Endothelial cell of umbilical vein (primary cell): ENCODE results near the gene GRIN2D. TPM values are rescaled to one million over a fixed set of nuclear protein-coding genes. Genes with fewer than 3 reads are reported as not detected.

Source experiments
- BruUV-seq: library from RNA; stranded (reverse); fragments of 400-500 nt; replicated peaks from 2 replicates; lab custom pipeline; 2021; lab: Mats Ljungman, UMichigan
- CTCF ChIA-PET: fragments of 300-600, 350-600 bp; sonication (Branson Sonifier 250); formaldehyde crosslinking; loops from one replicate; lab custom pipeline; 2021; ENCODE audit warnings: antibody characterized with exemption, inconsistent platforms; lab: Charles Lee
- POLR2A ChIA-PET: fragments of 300-600, 350-600 bp; sonication (Branson Sonifier 250); formaldehyde crosslinking; loops from one replicate; lab custom pipeline; 2021; ENCODE audit warnings: antibody characterized with exemption, inconsistent platforms; lab: Charles Lee
- DNase-seq: peaks from one replicate; pipeline ENCODE4 v3.0.0-alpha.2; 2011; ENCODE audit warnings: low read depth, low spot score
- FAIRE-seq: peaks from 2 replicates; lab custom pipeline; 2011; peaks lifted over from hg19 to GRCh38; lab: Jason Lieb, UNC
- H2AFZ ChIP-seq: 2 replicates; pipeline ENCODE4 v1.6.0; 2012; ENCODE audit warnings: low read depth, low read length, control low read depth, inconsistent platforms
- H3K27ac ChIP-seq: 2 replicates; pipeline ENCODE4 v1.5.1; 2011; ENCODE audit warnings: low read depth, mild to moderate bottlenecking, control low read depth, low read length, moderate library complexity; ENCODE audit not compliant: insufficient read depth
- H3K27me3 ChIP-seq, 2 experiments: 2 replicates each; pipeline versions ENCODE4 v1.6.0 to v1.6.1; 2011; ENCODE audit warnings: low read length in 2 of 2, mixed read lengths in 1 of 2; ENCODE audit not compliant: control insufficient read depth in 2 of 2, insufficient read depth in 2 of 2
- H3K36me3 ChIP-seq, 2 experiments: 2 replicates in 1 of 2; 3 replicates in 1 of 2; pipeline ENCODE4 v1.5.1; 2011; ENCODE audit warnings: low read length in 2 of 2, mild to moderate bottlenecking in 1 of 2, moderate library complexity in 1 of 2; ENCODE audit not compliant: control insufficient read depth in 2 of 2, insufficient read depth in 2 of 2; ENCODE audit errors: extremely low read depth in 1 of 2
- H3K4me1 ChIP-seq: 3 replicates; pipeline ENCODE4 v1.5.1; 2011; ENCODE audit warnings: mild to moderate bottlenecking, low read length; ENCODE audit not compliant: control insufficient read depth, insufficient read depth; ENCODE audit errors: extremely low read depth
- H3K4me2 ChIP-seq: 2 replicates; pipeline ENCODE4 v1.6.1; 2011; ENCODE audit warnings: low read length, control low read depth, mixed read lengths; ENCODE audit not compliant: insufficient read depth
- H3K4me3 ChIP-seq, 3 experiments: fragments of 200-600 bp in 1 of 3; sonication (generic), shearing (Covaris generic) in 1 of 3; replicated peaks in 1 of 3; 2 replicates each; pipeline ENCODE4 v1.5.1; 2011 to 2016; ENCODE audit warnings: control low read depth in 3 of 3, low read length in 3 of 3, mild to moderate bottlenecking in 2 of 3, inconsistent platforms in 1 of 3, low read depth in 1 of 3, moderate library complexity in 1 of 3; ENCODE audit not compliant: insufficient read depth in 1 of 3
- H3K79me2 ChIP-seq: 2 replicates; pipeline ENCODE4 v1.6.0; 2012; ENCODE audit warnings: low read length, inconsistent platforms; ENCODE audit not compliant: control insufficient read depth, insufficient read depth
- H3K9ac ChIP-seq: replicated peaks from 2 replicates; pipeline ENCODE3; 2011; ENCODE audit warnings: low read length, control low read depth; ENCODE audit not compliant: insufficient read depth; ENCODE audit errors: extremely low read depth
- H3K9me1 ChIP-seq: replicated peaks from 3 replicates; pipeline ENCODE4 v1.6.0; 2011; ENCODE audit warnings: mild to moderate bottlenecking, low read length; ENCODE audit not compliant: control insufficient read depth, insufficient read depth; ENCODE audit errors: extremely low read depth
- H3K9me3 ChIP-seq: replicated peaks from 2 replicates; pipeline ENCODE4 v1.5.1; 2012; ENCODE audit warnings: low read length, inconsistent platforms; ENCODE audit not compliant: control insufficient read depth, insufficient read depth
- H4K20me1 ChIP-seq: replicated peaks from 2 replicates; pipeline ENCODE3; 2011; ENCODE audit warnings: mild to moderate bottlenecking, low read length; ENCODE audit not compliant: control insufficient read depth, insufficient read depth; ENCODE audit errors: extremely low read depth
- FOS ChIP-seq: IDR thresholded peaks from 2 replicates; pipeline ENCODE4 v1.6.1; 2011; ENCODE audit warnings: mild to moderate bottlenecking, low read length, moderate library complexity, borderline replicate concordance; ENCODE audit not compliant: insufficient read depth
- JUN ChIP-seq: IDR thresholded peaks from 2 replicates; pipeline ENCODE4 v1.6.1; 2011; ENCODE audit warnings: borderline replicate concordance, low read depth; ENCODE audit not compliant: insufficient read length, insufficient read depth
- POLR2A ChIP-seq: IDR thresholded peaks from 2 replicates; pipeline ENCODE4 v1.6.1; 2012; ENCODE audit warnings: low read depth, mild to moderate bottlenecking, control low read depth, low read length
- dilution Hi-C: fragments of 300-500 bp; cut with MboI; formaldehyde crosslinking; loops from one replicate; pipeline ENCODE4 v1.15.0; 2019; ENCODE audit warnings: low sequenced_read_pairs; ENCODE audit not compliant: extremely low pct_ligation_motif_present
- intact Hi-C: fragments of 100-400 bp; cut with micrococcal nuclease; formaldehyde crosslinking; loops from one replicate; pipeline ENCODE4 v1.10.0; 2022
- polyA plus RNA-seq, 4 experiments: library from polyadenylated mRNA; depleted of rRNA in 3 of 4; stranded (reverse) in 3 of 4; unstranded in 1 of 4; fragments of >200 nt; gene quantifications; 2 replicates each; pipeline versions ENCODE4 v1.2.1 to v1.2.3, GENCODE V29; 2011 to 2012; ENCODE audit warnings: missing spikeins in 1 of 4
- total RNA-seq: library from RNA; stranded (reverse); gene quantifications from 2 replicates; pipeline ENCODE4 v1.2.3, GENCODE V29; 2021
- TF ChIP-seq, protein P1 (sequence below): IDR thresholded peaks from 2 replicates; pipeline ENCODE4 v1.6.1; 2011; ENCODE audit not compliant: insufficient read depth, insufficient read length

The GRIN2D gene
- total and polyA plus RNA-seq, 2 donors (not counting 3 experiments of a cell fraction or from before 2014, with no cell fraction given), result 0.59 to 2.1 TPM

- no TSS peak for BruUV-seq
- Histone ChIP-seq H3K79me2 (no peaks in the 10 kb centered on the region), H3K4me3 (peak within 1 kb of the TSS; percentile 11 to 53 (median 35)), H2AFZ (peak within 1 kb of the TSS; percentile 73), H3K27ac (peak within 1 kb of the TSS; percentile 40), H3K27me3 (no peaks in the 10 kb centered on the region), H3K9me1 (no peaks in the 10 kb centered on the region), H3K9ac (peak within 1 kb of the TSS; percentile 68), H3K9me3 (no peaks in the 10 kb centered on the region), H3K4me1 (peaks cover 8% of the 10 kb centered on the region), H3K4me2 (peak within 1 kb of the TSS; percentile 73), H3K36me3 (no peaks in the 10 kb centered on the region), H4K20me1 (no peaks in the 10 kb centered on the region)
- TF ChIP-seq, protein P1, sequence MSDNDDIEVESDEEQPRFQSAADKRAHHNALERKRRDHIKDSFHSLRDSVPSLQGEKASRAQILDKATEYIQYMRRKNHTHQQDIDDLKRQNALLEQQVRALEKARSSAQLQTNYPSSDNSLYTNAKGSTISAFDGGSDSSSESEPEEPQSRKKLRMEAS, result no peak
- no peak for TF ChIP-seq JUN
- peak; percentile 15 for TF ChIP-seq POLR2A
- no peak for TF ChIP-seq FOS
- DNase-seq (peak; percentile 100), FAIRE-seq (peak; percentile 99)
- dilution Hi-C loops (no loop called here), intact Hi-C loops (loop anchor here (1.0 to 2.0 kb wide), 3 partner anchors 27 to 81 kb away; partner anchors contain the start of genes GRWD1 and KDELR1)
- ChIA-PET CTCF (interaction anchor here (1.0 to 4.5 kb wide), 9 partner anchors 13 to 220 kb away, joined by 3 to 29 read pairs (median 10); partner anchors contain the start of genes GRWD1 and KDELR1), POLR2A (interaction anchor here (0.5 to 1.4 kb wide), 6 partner anchors 11 to 296 kb away, joined by 3 to 10 read pairs (median 4); partner anchors contain the start of gene PLA2G4C)
Observed at GRCh38 chr19:48363810-48364597, 29.5 kb upstream of the GRIN2D start, which contains the start of the genes SYNGR4 and TMEM143. Gene SYNGR4, plus strand, starts transcription at chr19:48364367. Its CDS starts 1,476 bp downstream, at chr19:48365843. Gene TMEM143, minus strand, starts transcription at chr19:48363940. Its CDS starts 20 bp downstream, at chr19:48363920.
